Body of pancreas (tissue), 4 donors: ENCODE data around the gene WDR19. TPM values are rescaled to one million over a fixed set of nuclear protein-coding genes. Genes with fewer than 3 reads are reported as not detected.
A peak's percentile ranks its signal among the peaks of the same experiment; 100 is the strongest.

Experiments
- ATAC-seq: fragments of 150-250 bp; one replicate; pipeline ENCODE4 v1.9.1; 2016
- DNase-seq, 4 donors: peaks; one replicate each; pipeline ENCODE4 v3.0.0-alpha.2; 2019
- H3K27ac ChIP-seq, 4 donors: fragments of 200-600 bp; sonication (generic); 1 replicate in 3 of 4; 2 replicates in 1 of 4; pipeline versions ENCODE4 v1.5.1 to v1.6.1; 2016 to 2019; ENCODE audit warnings: mild to moderate bottlenecking in 1 of 4, mixed read lengths in 1 of 4, moderate library complexity in 1 of 4
- H3K27me3 ChIP-seq, 2 donors: fragments of 200-600 bp; sonication (generic); one replicate each; pipeline ENCODE4 v1.6.0; 2016; ENCODE audit warnings: mild to moderate bottlenecking in 1 of 2
- H3K36me3 ChIP-seq, 2 donors: fragments of 200-600 bp; sonication (generic); replicated peaks in 1 of 2; 2 replicates each; pipeline ENCODE4 v1.5.1; 2016; ENCODE audit warnings: low read depth in 2 of 2; ENCODE audit not compliant: insufficient read depth in 1 of 2
- H3K4me1 ChIP-seq: fragments of 200-600 bp; sonication (generic); one replicate; pipeline ENCODE4 v1.6.0; 2016
- H3K4me3 ChIP-seq, 2 donors: fragments of 200-600 bp; sonication (generic); 1 replicate in 1 of 2; 2 replicates in 1 of 2; pipeline ENCODE4 v1.5.1; 2016 to 2019
- H3K9me3 ChIP-seq, 3 donors: fragments of 200-600 bp; sonication (generic); 1 replicate in 2 of 3; 2 replicates in 1 of 3; pipeline ENCODE4 v1.5.1; 2016
- CTCF ChIP-seq, 7 experiments: fragments of 450-650 bp in 4 of 7; fragments of 200-600 bp in 3 of 7; sonication (generic) in 3 of 7; IDR thresholded peaks; one replicate each; pipeline ENCODE4 v1.5.1; 2016 to 2019; ENCODE audit warnings: antibody characterized with exemption in 7 of 7
- POLR2A ChIP-seq, 3 donors: fragments of 450-650 bp; IDR thresholded peaks; one replicate each; pipeline ENCODE4 v1.6.1; 2016; ENCODE audit warnings: antibody characterized with exemption in 3 of 3, mild to moderate bottlenecking in 2 of 3
- WGBS, 2 donors: methylation state at CpG; one replicate each; pipeline ENCODE4 v1.1.5; 2017; 5-methylcytosine and 5-hydroxymethylcytosine counted together
- intact Hi-C: fragments of 100-400 bp; cut with DNase I; formaldehyde crosslinking; loops from one replicate; pipeline ENCODE4 v1.15.1; 2023
- total RNA-seq, 2 donors: library from RNA; depleted of rRNA; stranded (reverse); fragments of >200 nt; gene quantifications; one replicate each; pipeline ENCODE4 v1.1.0, GENCODE V29; 2016

The WDR19 gene
- total RNA-seq, 2 donors from 2014 or later = 32.9 to 84.0 TPM

GRCh38 chr4:39230462-39230861 lies 48.1 kb downstream of the WDR19 start:
- Histone ChIP-seq H3K4me1 (peaks cover 14% of the 10 kb centered on the region), H3K27ac (no peak overlapping the region), H3K9me3 (no peaks in the 10 kb centered on the region), H3K36me3 (no peaks in the 10 kb centered on the region), H3K27me3 (no peaks in the 10 kb centered on the region), H3K4me3 (no peak overlapping the region)
- DNase-seq (no peak), ATAC-seq (no peak)
- 92 to 98% methylated on average over 2 of the region's 2 CpGs for WGBS, 2 donors
- intact Hi-C loops = no loop called here
- no peak for TF ChIP-seq POLR2A (IDR thresholded peaks at IDR 0.05)
- no peak for TF ChIP-seq CTCF (IDR thresholded peaks at IDR 0.05)

- peak; percentile 69 for ATAC-seq
Observed at GRCh38 chr4:39231660-39232059, 49.3 kb downstream of the WDR19 start.

GRCh38 chr4:39232100-39232499 lies 49.8 kb downstream of the WDR19 start:
- peak; percentile 14 to 50 (median 36) for DNase-seq
- no peaks in the 10 kb centered on the region for H3K9me3 ChIP-seq
- WGBS, 2 donors = 41 to 49% methylated on average over 7 of the region's 7 CpGs
- H3K27ac ChIP-seq = peak overlapping the region in 1 of 4 donors; percentile 4
- H3K4me3 ChIP-seq = no peak overlapping the region
- H3K27me3 ChIP-seq = no peaks in the 10 kb centered on the region
- ATAC-seq = peak; percentile 83
- intact Hi-C loops = no loop called here
- no peaks in the 10 kb centered on the region for H3K36me3 ChIP-seq
- TF ChIP-seq CTCF (IDR thresholded peaks at IDR 0.05) = no peak
- TF ChIP-seq POLR2A (IDR thresholded peaks at IDR 0.05) = no peak
- H3K4me1 ChIP-seq = peaks cover 14% of the 10 kb centered on the region

More at GRCh38 chr4:39231660-39232059, 49.3 kb downstream of the WDR19 start:
- H3K9me3 ChIP-seq = no peaks in the 10 kb centered on the region
- peaks cover 14% of the 10 kb centered on the region for H3K4me1 ChIP-seq
- peak in 2 of 4 donors; percentile 6 to 14 for DNase-seq
- TF ChIP-seq POLR2A (IDR thresholded peaks at IDR 0.05) (no peak), CTCF (IDR thresholded peaks at IDR 0.05) (no peak)
- 32 to 44% methylated on average over 3 of the region's 3 CpGs for WGBS, 2 donors
- H3K4me3 ChIP-seq = no peak overlapping the region
- intact Hi-C loops = no loop called here
- H3K27ac ChIP-seq = peak overlapping the region in 1 of 4 donors; percentile 4
- no peaks in the 10 kb centered on the region for H3K36me3 ChIP-seq
- no peaks in the 10 kb centered on the region for H3K27me3 ChIP-seq

GRCh38 chr4:39233114-39233513 lies 50.8 kb downstream of the WDR19 start:
- TF ChIP-seq POLR2A (IDR thresholded peaks at IDR 0.05) (no peak), CTCF (IDR thresholded peaks at IDR 0.05) (no peak)
- H3K4me3 ChIP-seq = no peak overlapping the region
- H3K27ac ChIP-seq = no peak overlapping the region
- H3K36me3 ChIP-seq = no peaks in the 10 kb centered on the region
- peaks cover 12% of the 10 kb centered on the region for H3K4me1 ChIP-seq
- H3K27me3 ChIP-seq = no peaks in the 10 kb centered on the region
- ATAC-seq (no peak), DNase-seq (no peak)
- intact Hi-C loops = no loop called here
- WGBS, 2 donors = 88 to 94% methylated on average over 2 of the region's 2 CpGs
- H3K9me3 ChIP-seq = no peaks in the 10 kb centered on the region

GRCh38 chr4:39233783-39234182 lies 51.5 kb downstream of the WDR19 start:
- Histone ChIP-seq H3K36me3 (no peaks in the 10 kb centered on the region), H3K27ac (no peak overlapping the region), H3K4me1 (peaks cover 6% of the 10 kb centered on the region), H3K27me3 (no peaks in the 10 kb centered on the region), H3K9me3 (no peaks in the 10 kb centered on the region), H3K4me3 (no peak overlapping the region)
- ATAC-seq (no peak), DNase-seq (no peak)
- intact Hi-C loops = no loop called here
- WGBS, 2 donors = 97% methylated on average over 1 of the region's 1 CpG
- no peak for TF ChIP-seq CTCF (IDR thresholded peaks at IDR 0.05)
- no peak for TF ChIP-seq POLR2A (IDR thresholded peaks at IDR 0.05)
